Adrenal gland (tissue), 12 donors: Measurements from ENCODE around the gene SUSD1. TPM values are rescaled to one million over a fixed set of nuclear protein-coding genes. Genes with fewer than 3 reads are reported as not detected.

Experiments used
- DNase-seq, 7 donors: peaks; one replicate each; pipeline ENCODE4 v3.0.0-alpha.2; 2019 to 2020
- H3K27ac ChIP-seq, 5 donors: fragments of 200-600 bp; sonication (generic) in 4 of 5; 1 replicate in 3 of 5; 2 replicates in 2 of 5; pipeline versions ENCODE4 v1.5.1 to v1.8.0; 2016 to 2020; ENCODE audit warnings: mild to moderate bottlenecking in 1 of 5
- H3K27me3 ChIP-seq: fragments of 200-600 bp; 2 replicates; pipeline ENCODE4 v1.8.0; 2021
- H3K36me3 ChIP-seq, 2 donors: fragments of 200-600 bp; replicated peaks in 1 of 2; 1 replicate in 1 of 2; 2 replicates in 1 of 2; pipeline versions ENCODE4 v1.5.1 to v1.8.0; 2018 to 2022
- H3K4me1 ChIP-seq, 2 donors: fragments of 200-600 bp; replicated peaks in 1 of 2; 1 replicate in 1 of 2; 2 replicates in 1 of 2; pipeline versions ENCODE4 v1.5.1 to v1.8.0; 2018 to 2021
- H3K4me3 ChIP-seq, 4 donors: fragments of 200-600 bp; sonication (generic) in 3 of 4; one replicate each; pipeline ENCODE4 v1.5.1; 2016 to 2018
- H3K9me3 ChIP-seq, 3 donors: fragments of 200-600 bp; sonication (generic) in 1 of 3; replicated peaks in 1 of 3; 1 replicate in 2 of 3; 2 replicates in 1 of 3; pipeline versions ENCODE4 v1.5.1 to v1.8.0; 2016 to 2021
- POLR2A ChIP-seq, 2 donors: fragments of 450-650 bp; IDR thresholded peaks; one replicate each; pipeline ENCODE4 v1.6.1; 2017; ENCODE audit warnings: antibody characterized with exemption in 2 of 2, mild to moderate bottlenecking in 2 of 2, moderate library complexity in 1 of 2
- WGBS, 4 donors: extraction: QIAGEN DNeasy Blood & Tissue Kit in 2 of 4; methylation state at CpG; one replicate each; pipeline versions ENCODE4 v1.1.5 to v1.1.7; 2013 to 2017; 5-methylcytosine and 5-hydroxymethylcytosine counted together
- intact Hi-C, 2 donors: fragments of 100-400 bp; cut with DNase I; formaldehyde crosslinking; loops; one replicate each; pipeline versions ENCODE4 v1.14.1 to v1.15.0; 2022 to 2023
- polyA plus RNA-seq, 3 donors: library from polyadenylated mRNA; stranded (reverse); fragments of 200-250 nt in 2 of 3; fragments of 350-450 nt in 1 of 3; fragmentation: Illumina TruSeq in 1 of 3; extraction: RNeasy Lipid Tissue Mini Kit (QIAGEN cat#74804) in 1 of 3; gene quantifications; one replicate each; pipeline ENCODE4 v1.2.3, GENCODE V29; 2013 to 2014
- total RNA-seq, 9 donors: library from RNA; depleted of rRNA in 4 of 9; stranded (reverse); fragments of >200 nt in 4 of 9; fragments of 120-200 nt in 1 of 9; fragmentation: NEBNext Ultra II Directional in 1 of 9; extraction: Animal tissue kit (Norgen Biotek cat#: 25700) in 1 of 9; gene quantifications; one replicate each; pipeline versions ENCODE4 v1.1.0 to v1.2.4, GENCODE V29; 2013 to 2023
- TF ChIP-seq, protein P1 (sequence below), 6 experiments: fragments of 450-650 bp in 4 of 6; fragments of 200-600 bp in 2 of 6; sonication (generic) in 1 of 6; IDR thresholded peaks; 1 replicate in 5 of 6; 2 replicates in 1 of 6; pipeline versions ENCODE4 v1.5.1 to v1.8.0; 2016 to 2021; ENCODE audit warnings: antibody characterized with exemption in 6 of 6, mild to moderate bottlenecking in 2 of 6, moderate library complexity in 1 of 6
- donor health status: healthy with polysubstance abuse.
- donor health status: Bipolar disorder and iron deficiency.
- donor health status: DM: yes; HTN: yes; CAD: no.
- donor health status: DM: no; HTN: no; CAD: no.
- donor health status: DM: no; HTN: no; CAD: no.
- donor health status: DM: yes; HTN: yes; CAD: no.

The SUSD1 gene
- total and polyA plus RNA-seq, 12 donors, result 4.7 to 37.0 (median 20.8) TPM

- H3K4me3 ChIP-seq, result no peak overlapping the region
- no peaks in the 10 kb centered on the region for H3K4me1 ChIP-seq
- DNase-seq, result no peak
- no peaks in the 10 kb centered on the region for H3K27me3 ChIP-seq
- H3K27ac ChIP-seq, result no peak overlapping the region
- H3K9me3 ChIP-seq, result peaks cover 0 to 3% (median 0%) of the 10 kb centered on the region in 3 donors
- H3K36me3 ChIP-seq, result no peaks in the 10 kb centered on the region
- intact Hi-C loops, result no loop called here
- 92 to 98% (median 95%) methylated on average over 2 of the region's 2 CpGs for WGBS, 4 donors
- TF ChIP-seq, protein P1, sequence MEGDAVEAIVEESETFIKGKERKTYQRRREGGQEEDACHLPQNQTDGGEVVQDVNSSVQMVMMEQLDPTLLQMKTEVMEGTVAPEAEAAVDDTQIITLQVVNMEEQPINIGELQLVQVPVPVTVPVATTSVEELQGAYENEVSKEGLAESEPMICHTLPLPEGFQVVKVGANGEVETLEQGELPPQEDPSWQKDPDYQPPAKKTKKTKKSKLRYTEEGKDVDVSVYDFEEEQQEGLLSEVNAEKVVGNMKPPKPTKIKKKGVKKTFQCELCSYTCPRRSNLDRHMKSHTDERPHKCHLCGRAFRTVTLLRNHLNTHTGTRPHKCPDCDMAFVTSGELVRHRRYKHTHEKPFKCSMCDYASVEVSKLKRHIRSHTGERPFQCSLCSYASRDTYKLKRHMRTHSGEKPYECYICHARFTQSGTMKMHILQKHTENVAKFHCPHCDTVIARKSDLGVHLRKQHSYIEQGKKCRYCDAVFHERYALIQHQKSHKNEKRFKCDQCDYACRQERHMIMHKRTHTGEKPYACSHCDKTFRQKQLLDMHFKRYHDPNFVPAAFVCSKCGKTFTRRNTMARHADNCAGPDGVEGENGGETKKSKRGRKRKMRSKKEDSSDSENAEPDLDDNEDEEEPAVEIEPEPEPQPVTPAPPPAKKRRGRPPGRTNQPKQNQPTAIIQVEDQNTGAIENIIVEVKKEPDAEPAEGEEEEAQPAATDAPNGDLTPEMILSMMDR (IDR thresholded peaks at IDR 0.05), result no peak
- no peak for TF ChIP-seq POLR2A (IDR thresholded peaks at IDR 0.05)
These were observed 37.8 kb upstream of the SUSD1 start for GRCh38 chr9:112212926-112213325.

DNA sequence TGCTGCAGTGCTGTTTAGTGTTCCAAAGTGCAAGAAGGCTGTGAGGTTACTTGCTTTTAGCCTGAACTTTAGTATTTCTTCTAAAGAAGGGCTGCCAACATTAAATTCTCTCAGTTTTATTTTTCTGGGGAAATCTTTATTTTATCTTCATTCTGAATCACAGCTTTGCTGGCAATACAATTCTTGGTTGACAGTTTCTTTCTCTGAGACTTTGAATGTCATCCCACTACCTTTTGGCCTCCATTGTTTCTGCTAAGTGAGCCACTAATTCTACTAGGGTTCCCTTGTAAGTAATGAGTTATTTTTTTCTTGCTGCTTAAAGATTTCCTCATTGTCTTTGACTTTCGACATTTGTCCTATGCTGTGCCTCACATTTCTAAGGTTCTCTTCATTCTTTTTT, 32.4 kb upstream of the SUSD1 start:
- Histone ChIP-seq H3K27ac (no peak overlapping the region), H3K4me3 (no peak overlapping the region), H3K9me3 (peaks cover 0 to 8% (median 0%) of the 10 kb centered on the region in 3 donors), H3K4me1 (no peaks in the 10 kb centered on the region), H3K36me3 (no peaks in the 10 kb centered on the region), H3K27me3 (no peaks in the 10 kb centered on the region)
- DNase-seq, result no peak
- intact Hi-C loops, result no loop called here
- no peak for TF ChIP-seq POLR2A (IDR thresholded peaks at IDR 0.05)
- TF ChIP-seq, protein P1 (IDR thresholded peaks at IDR 0.05), result no peak
- WGBS, 4 donors, result 91 to 100% (median 96%) methylated on average over 1 of the region's 1 CpG

- peaks cover 0 to 8% (median 0%) of the 10 kb centered on the region in 3 donors for H3K9me3 ChIP-seq
- no peak for DNase-seq
- H3K4me3 ChIP-seq, result no peak overlapping the region
- no peaks in the 10 kb centered on the region for H3K36me3 ChIP-seq
- no peak for TF ChIP-seq POLR2A (IDR thresholded peaks at IDR 0.05)
- TF ChIP-seq, protein P1 (IDR thresholded peaks at IDR 0.05), result no peak
- intact Hi-C loops, result no loop called here
- H3K27ac ChIP-seq, result no peak overlapping the region
- no peaks in the 10 kb centered on the region for H3K4me1 ChIP-seq
- no peaks in the 10 kb centered on the region for H3K27me3 ChIP-seq
- 75 to 86% (median 77%) methylated on average over 2 of the region's 2 CpGs for WGBS, 4 donors
These were observed 28.4 kb upstream of the SUSD1 start for GRCh38 chr9:112203536-112203935.

GRCh38 chr9:112200711-112201110, 25.6 kb upstream of the SUSD1 start:
- Histone ChIP-seq H3K9me3 (no peaks in the 10 kb centered on the region), H3K27me3 (no peaks in the 10 kb centered on the region), H3K27ac (no peak overlapping the region), H3K4me3 (no peak overlapping the region), H3K4me1 (no peaks in the 10 kb centered on the region), H3K36me3 (no peaks in the 10 kb centered on the region)
- intact Hi-C loops, result no loop called here
- WGBS, 4 donors, result 91 to 95% (median 93%) methylated on average over 5 of the region's 5 CpGs
- DNase-seq, result no peak
- TF ChIP-seq, protein P1 (IDR thresholded peaks at IDR 0.05), result no peak
- TF ChIP-seq POLR2A (IDR thresholded peaks at IDR 0.05), result no peak
